Stimulated activated CD8-positive, alpha-beta memory T cell treated with anti-CD3 and anti-CD28 coated beads, Interleukin-4, amount 100 ng/mL, for 1 hour (primary cell): ENCODE data around the gene SPINK5.
"Not testable (repeated sequence)": the region's sequence is repeated elsewhere in the genome, so short reads cannot be mapped to it uniquely, and the experiment has no call there.

Experiments used
- DNase-seq, 2 donors: peaks; one replicate each; pipeline ENCODE4 v3.0.0-alpha.2; 2020; ENCODE audit warnings: low read depth in 2 of 2, low spot score in 1 of 2

Gene SPINK5, protein sequence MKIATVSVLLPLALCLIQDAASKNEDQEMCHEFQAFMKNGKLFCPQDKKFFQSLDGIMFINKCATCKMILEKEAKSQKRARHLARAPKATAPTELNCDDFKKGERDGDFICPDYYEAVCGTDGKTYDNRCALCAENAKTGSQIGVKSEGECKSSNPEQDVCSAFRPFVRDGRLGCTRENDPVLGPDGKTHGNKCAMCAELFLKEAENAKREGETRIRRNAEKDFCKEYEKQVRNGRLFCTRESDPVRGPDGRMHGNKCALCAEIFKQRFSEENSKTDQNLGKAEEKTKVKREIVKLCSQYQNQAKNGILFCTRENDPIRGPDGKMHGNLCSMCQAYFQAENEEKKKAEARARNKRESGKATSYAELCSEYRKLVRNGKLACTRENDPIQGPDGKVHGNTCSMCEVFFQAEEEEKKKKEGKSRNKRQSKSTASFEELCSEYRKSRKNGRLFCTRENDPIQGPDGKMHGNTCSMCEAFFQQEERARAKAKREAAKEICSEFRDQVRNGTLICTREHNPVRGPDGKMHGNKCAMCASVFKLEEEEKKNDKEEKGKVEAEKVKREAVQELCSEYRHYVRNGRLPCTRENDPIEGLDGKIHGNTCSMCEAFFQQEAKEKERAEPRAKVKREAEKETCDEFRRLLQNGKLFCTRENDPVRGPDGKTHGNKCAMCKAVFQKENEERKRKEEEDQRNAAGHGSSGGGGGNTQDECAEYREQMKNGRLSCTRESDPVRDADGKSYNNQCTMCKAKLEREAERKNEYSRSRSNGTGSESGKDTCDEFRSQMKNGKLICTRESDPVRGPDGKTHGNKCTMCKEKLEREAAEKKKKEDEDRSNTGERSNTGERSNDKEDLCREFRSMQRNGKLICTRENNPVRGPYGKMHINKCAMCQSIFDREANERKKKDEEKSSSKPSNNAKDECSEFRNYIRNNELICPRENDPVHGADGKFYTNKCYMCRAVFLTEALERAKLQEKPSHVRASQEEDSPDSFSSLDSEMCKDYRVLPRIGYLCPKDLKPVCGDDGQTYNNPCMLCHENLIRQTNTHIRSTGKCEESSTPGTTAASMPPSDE

DNA sequence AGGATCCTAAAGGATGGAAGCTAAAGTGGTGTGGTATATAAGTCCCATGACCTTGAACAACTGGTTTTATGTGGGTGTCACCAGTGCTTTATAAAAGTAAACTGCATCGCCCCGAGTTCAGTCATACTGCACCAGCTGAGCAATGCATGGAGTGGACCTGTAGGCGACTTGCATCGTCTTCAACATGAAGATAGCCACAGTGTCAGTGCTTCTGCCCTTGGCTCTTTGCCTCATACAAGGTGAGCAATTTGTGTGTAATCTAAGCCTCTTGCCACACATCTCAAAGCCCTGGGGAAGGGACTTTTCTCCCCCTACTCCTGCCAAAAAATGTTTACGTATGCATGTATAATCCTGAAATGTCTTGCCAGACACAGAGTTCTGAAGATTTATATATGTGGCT is at the start of gene SPINK5:
TSS of gene SPINK5 (plus strand) at position 120 of the 400 bp plus-strand sequence. CDS start at position 185, 65 bp downstream.
- DNase-seq, result no peak

DNA sequence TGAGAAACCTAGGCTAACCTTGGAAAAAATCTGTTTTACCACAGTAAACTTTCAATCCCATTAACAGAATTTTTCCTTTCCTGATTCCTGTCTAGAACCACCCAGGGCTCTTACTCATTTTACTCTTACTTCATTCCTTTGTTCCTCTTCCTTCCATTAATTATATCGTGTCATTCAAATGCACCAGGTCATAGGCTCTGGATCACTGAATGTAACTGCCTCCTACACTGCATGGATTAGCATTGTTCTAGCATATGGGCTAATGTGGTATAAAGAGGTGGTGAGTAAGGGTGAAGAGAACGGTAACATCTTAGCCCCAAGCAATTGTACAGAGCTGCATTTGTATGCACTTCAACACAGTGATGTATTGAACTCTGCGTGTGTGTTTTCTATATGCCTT is 49.5 kb upstream of the SPINK5 start:
- DNase-seq, result no peak

DNA sequence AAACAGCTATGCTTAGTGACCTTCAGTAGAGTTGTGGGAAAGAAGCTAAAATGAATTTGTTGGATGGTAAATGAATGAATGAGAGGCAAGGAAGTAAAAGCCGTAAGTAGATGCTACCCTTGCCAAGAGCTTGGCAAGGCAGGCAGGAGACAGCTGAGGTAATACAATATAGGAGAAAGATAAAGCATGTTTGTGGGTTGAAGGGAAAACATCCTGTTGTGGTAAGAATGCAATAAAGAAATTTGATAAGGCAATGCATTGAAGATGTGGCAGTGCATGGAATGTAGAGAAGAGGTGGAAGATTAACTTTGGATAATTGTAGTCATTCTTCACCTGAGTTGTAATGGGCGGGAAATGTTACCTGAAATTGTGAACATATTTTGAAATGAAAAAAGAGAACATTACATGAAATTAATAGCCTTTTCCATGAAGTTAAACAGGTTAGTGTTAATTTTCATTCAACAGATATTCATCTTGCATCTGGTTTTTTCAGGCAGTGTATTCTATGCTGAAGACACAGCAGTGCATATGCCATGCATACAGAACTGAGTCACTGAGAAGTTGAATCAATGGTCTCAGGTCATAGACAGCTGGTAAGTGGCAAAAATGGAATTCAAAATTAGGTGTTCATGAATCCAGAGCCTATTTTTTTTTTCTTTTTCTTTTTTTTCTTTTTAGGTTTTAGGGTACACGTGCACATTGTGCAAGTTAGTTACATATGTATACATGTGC is 43.4 kb upstream of the SPINK5 start:
- DNase-seq, result no peak

DNA sequence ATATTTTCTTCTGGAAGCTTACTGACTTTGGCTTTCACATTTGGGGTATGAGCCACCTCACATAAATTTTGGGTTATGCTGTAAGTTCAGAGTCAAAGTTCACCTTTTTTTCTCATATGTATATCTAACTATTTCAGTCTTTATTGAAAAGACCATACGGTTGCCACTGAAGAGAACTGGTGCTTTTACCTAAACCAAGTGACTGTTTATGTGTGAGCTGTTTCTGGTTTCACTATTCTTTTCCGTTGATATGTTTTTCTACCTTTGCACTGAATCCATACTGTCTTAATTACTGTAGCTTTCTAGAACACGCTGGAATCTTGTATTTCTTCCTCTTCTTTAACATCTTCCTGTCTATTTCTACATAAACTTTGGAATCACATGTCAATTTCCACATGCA is 36.3 kb upstream of the SPINK5 start:
- DNase-seq, result no peak

DNA sequence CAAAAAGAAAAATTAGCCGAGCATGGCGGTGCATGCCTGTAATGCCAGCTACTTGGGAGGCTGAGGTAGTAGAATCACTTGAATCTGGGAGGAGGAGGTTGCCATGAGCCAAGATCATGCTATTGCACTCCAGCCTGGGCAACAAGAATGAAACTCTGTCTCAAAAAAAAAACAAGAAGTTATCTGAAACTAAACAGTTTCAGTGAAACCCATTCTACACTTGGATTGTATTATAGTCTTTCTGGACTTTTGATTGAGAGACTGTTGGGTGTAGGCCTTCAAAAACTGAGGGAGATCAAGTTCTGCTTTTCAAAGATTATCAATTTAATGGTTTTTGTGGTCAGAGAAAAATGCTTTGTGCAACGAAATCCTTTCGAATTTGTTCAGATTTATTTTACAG is 34.6 kb upstream of the SPINK5 start:
- DNase-seq, result no peak

DNA sequence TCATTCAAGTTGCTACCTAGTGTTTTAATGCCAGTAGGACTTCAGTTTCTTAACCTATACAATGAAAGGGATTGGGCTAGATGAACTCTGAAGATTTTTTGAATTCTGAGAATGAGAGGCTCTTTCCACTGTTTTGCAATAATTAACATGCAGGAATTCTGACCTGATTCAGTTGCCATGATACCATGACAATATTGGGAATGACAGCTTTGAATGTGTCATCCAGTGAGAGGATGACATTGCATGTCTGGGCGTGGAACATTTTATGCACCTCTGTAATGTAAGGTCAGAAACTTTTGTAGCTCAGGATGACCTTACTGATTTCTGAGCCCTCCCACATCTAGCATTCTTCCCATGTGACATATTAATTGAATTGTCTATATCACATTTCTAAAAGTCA is 30.6 kb upstream of the SPINK5 start:
- DNase-seq, result no peak

DNA sequence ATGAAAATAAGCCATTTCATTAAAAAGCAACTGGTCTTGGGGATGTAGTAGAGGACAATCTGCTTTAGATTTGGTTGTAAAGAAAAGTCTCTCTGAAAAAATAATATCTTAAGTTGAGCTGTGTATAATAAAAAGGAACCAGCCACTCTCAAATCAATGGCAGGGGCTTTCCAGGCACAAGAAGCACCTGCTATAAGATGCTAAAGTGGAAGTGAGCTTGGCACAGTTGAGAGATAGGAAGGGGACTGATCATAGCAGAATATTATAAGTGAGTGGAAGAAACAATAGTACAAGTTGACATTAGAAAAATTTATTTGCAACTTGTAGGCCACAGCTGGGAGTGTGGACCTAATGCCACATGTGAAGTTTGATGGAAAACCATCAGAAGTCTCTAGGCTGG is 28.1 kb upstream of the SPINK5 start:
- DNase-seq, result no peak

DNA sequence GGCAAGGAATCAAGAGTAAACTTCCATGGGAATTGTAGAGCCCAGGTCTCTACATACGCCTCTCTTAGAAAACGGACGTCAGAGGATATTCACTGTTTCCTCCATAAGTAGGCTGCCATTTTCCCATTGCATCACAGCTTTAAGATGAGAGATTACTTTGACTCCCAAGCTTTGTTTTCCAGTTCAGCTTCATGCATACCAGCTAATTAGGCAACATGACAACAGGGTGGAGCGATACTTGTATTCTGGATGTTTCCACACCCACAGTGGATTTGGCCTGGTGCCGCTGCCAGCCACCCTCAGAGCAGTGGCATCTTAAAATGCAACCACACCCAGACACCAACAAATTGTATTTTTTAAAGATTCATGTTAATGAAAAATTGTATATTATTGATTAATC is 20.9 kb upstream of the SPINK5 start:
- DNase-seq, result no peak

DNA sequence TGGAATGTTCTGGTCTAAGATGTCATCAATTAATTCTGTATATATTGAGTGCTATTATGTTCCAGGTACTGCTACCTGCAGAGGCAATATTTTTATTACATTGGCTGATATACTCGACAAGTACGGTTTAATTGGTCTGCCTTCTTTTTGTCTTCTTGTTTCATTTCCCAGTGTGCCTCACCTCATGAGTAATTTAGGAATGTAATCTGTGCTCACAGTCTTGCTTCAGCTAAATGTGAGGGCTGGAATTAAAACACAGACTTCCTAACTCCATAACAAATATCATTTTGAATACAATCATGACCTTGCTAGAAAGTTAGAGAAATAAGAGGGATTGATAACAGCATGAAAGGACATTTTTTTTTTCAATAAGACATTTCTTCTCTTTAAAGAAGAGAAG is 20.1 kb upstream of the SPINK5 start:
- DNase-seq, result no peak

DNA sequence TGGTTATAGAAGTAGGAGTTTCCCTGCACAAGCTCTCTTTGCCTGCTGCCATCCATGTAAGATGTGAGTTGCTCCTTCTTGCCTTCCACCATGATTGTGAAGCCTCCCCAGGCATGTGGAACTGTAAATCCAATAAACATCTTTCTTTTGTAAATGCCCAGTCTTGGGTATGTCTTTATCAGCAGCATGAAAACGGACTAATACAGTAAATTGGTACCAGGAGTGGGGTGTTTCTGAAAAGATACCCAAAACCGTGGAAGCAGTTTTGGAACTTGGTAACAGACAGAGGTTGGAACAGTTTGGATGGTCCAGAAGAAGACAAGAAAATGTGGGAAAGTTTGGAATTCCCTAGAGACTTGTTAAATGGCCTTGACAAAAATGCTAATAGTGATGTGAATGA is 8.6 kb upstream of the SPINK5 start:
- DNase-seq, result not testable (repeated sequence)

DNA sequence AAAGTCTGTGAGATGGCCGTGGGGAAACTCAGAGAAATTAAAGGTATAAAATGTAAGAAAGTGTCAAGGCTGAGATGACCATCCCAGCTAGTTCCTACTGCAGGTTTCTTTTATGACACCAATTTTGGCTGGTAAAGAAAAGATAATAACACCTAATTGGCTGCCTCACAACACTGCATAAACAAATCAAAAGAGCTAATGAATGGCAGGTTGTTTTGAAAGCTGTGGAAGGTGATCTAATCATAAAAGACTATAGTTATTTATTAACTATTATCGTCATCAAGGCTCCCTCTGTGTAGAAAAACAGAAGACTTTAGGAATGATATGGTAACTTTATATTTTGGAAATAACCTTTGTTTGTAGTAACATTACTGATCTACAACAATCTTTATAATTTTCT is 3.5 kb upstream of the SPINK5 start:
- no peak for DNase-seq

DNA sequence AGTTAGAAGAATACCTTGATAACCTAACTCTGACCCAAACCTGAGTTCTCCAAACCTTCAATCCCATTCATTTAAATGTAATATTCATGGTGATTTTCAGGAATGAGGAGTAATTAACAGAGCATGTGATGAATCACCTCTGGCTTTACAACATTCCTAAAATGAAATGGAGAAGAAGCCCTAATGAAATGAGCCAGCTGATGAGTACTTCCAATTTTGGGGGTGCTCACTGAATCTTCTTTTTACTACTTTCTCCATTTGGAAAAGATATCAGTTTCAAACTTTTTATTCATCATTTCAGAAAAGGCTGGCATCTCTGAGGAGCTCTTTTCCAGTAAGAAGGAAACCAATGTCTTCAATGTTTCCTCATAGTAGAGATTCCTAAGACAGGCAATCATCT is 2.9 kb upstream of the SPINK5 start:
- no peak for DNase-seq

DNA sequence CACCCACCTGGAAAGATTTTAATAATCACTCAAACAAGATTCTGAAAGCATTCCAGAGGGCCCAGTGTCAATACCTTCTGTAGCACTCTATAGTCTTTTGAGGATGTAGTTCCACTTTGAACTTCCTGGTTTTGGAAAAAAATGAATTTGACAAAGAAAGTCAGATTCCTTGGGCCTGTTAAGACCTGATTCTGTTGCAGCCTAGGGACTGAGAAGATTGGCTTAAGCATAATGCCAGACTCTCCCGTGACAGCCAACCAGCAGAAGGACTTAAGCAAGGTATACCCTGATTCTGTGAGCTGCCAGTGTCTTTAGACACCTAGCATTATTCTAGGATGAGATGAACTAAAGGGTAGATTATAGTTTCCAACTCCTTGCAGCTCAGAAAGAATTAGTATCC is 6.8 kb downstream of the SPINK5 start:
- no peak for DNase-seq

DNA sequence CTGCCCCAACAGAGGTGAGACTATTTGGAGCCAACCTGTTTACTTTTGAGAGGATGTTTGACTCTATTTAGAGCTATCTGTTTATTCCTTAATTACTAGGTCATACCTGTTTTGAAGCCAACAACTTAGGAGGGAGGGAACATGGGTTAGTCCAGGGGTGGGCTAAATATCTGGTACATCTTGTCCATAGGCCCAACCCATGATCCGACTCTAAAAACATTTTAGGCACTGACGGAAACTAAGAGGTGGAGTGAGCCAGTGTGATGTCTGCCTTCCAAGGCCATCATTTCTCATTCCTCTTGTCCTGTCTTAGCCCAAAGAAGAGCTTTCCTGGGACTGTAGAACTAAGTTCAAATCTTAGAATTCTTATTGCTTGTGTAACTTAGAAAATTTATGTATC is 8.4 kb downstream of the SPINK5 start:
- DNase-seq, result no peak

DNA sequence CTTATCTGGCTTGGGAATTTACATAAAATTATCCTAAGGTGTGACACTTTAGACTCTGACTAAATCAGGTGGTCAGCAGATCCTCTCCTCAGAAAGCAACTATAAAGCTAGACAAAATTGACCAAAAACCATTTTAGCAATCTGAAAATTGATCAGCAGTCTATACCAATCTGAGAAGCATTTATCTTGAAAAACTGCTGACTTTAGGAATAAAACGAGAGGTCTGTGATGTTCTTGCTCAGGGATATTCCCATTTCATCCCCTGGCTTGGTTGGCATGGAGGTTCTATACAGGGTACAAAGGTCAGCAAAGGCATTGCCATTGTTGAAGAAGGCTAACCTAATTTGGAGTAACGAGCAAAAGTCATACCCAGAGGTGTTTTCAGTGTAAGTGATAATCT is 11.7 kb downstream of the SPINK5 start:
- no peak for DNase-seq

DNA sequence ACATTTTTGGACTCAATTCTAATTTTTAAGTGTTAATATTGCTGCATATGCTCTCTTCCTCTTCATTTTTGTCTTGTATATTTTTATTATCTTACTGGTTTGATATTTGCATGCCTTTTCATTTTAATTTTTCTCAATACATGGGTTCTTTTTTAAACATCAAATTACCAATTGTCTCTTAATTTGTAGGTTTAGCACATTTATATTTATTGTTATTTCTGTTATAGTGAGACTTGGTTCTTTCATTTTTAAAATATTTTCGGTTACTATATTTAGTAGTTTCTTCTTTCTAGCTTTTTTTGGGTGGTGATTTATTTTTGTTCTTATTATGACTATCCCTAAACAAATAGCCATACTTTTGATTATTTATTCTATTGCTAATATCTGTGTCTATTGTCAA is 19.4 kb downstream of the SPINK5 start:
- DNase-seq, result no peak

DNA sequence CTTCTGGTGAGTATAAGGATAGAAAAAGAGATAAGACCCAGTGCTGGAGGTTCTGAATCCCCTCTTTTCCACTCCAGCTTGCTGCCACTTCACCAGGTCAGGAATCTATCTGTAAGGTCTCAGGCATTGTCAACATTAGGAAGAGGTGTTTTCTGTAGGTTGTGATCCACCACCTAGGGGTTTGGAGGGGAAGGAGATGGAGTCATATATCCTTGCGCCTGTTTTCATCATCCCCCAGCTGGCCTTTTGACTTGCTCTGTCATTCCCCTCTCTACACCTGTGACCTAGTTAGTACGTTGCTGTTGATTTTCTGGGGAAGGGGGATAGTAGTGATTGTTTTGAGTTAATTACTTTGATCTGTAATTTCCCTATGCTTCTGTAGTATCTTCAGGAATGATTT is 20.5 kb downstream of the SPINK5 start:
- DNase-seq, result no peak

DNA sequence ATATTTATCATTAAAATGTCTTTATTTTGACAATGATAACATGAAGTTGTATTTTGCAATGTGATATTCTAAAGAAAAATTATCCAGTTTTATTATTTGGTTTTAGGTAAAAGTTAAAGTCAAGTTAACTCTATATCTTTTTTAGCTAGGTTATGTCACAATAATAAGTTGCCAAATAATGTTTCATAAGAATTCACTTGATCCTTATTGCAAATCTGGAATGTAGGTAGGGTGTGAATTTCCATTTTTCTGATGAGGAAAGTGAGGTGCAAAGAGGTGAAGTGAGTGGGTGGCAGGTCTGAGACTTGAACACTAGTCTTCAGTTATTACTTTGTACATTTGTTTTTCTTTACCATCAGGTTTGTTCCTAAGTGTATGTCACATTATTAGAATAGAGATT is 21.5 kb downstream of the SPINK5 start:
- DNase-seq, result no peak

DNA sequence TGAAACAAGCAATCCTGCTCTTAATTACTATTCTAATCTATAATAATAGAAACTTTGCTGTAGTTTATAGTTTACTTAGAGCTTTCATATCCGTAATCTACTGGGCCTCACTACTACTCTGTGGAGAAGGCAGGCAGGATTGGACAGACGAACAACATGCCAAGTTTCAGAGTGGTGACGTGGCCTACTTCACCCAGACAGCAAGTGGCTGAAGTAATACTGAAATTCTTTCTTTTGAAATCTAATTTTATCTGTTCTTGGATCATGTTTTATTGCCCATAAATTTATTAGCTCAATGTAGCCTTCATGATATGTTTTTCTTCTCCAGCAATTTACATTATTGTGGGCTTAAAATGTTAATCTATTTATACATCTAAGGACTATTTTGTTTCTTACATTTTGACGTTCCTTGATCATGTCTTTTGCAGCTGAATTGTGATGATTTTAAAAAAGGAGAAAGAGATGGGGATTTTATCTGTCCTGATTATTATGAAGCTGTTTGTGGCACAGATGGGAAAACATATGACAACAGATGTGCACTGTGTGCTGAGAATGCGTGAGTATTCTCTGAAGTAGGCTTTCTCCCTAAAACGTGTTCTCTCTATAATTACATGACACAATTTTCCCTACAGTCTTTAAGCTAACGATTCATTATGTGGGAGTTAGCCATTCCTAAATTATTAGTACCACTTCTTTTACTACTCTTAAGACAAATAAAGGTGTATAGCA is 22.4 kb downstream of the SPINK5 start:
- no peak for DNase-seq

DNA sequence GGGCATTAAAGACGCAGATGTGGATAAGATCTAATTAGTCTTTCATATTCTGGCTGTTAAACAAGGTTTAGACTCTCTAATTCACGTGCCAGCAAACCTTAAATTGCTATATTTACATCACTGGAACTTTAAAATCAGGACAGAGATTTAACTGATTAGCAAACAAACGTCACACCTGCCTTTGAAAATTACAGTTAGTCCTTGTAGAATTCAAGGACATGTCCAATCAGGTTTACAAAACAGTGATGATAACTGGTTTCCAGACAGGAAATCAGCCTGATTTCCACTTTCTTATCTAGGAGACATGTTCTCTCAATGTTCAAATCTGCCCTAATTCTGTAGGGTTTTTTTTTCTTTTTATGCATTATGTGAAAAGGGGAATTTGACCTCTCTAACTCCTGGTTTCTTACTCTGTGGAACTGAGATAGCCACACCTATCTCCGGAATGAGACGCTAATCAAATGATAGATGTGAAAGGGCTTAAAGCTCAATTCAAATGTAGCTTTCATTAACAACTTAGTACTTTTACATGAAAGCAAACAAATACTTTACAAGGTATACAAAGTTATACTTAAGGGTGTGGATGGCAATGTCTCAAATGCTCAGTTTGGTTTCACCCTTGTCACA is 26.5 kb downstream of the SPINK5 start:
- DNase-seq, result no peak
